ENCODE data around the gene EFNB1. TPM values are rescaled to one million over a fixed set of nuclear protein-coding genes. Genes with fewer than 3 reads are reported as not detected.

EFNB1 gene
- total RNA-seq, 1 experiment from 2014 or later = 31.1 TPM

GRCh38 chrX:68846536-68846935 is 17.7 kb downstream of the EFNB1 start:
- Histone ChIP-seq H2AFZ (no peak overlapping the region), H3K4me1 (replicated peaks; ENCODE audit: insufficient read depth) (no peaks in the 10 kb centered on the region), H3K27me3 (ENCODE audit: insufficient read depth, low read depth) (no peaks in the 10 kb centered on the region), H3K4me2 (no peak overlapping the region), H3K9me2 (ENCODE audit: insufficient read depth) (no peaks in the 10 kb centered on the region), H3K4me3 (no peak overlapping the region), H3F3A (ENCODE audit: insufficient read depth, low read depth) (no peaks in the 10 kb centered on the region), H3K36me3 (ENCODE audit: low read depth) (no peaks in the 10 kb centered on the region), H3K9me3 (ENCODE audit: insufficient read depth, low read depth) (no peaks in the 10 kb centered on the region), H3K27ac (no peak overlapping the region), H4K20me1 (ENCODE audit: insufficient read depth) (no peaks in the 10 kb centered on the region), H3K79me2 (ENCODE audit: low read depth) (no peaks in the 10 kb centered on the region)
- TF ChIP-seq CTCF (conservative IDR thresholded peaks at IDR 0.05) = no peak
- no peak for TF ChIP-seq EZH2 (IDR thresholded peaks at IDR 0.05; ENCODE audit: low read depth)
- no TSS peak for BruUV-seq (replicated peaks)
- CTCF ChIA-PET = no interaction called here
- POLR2A ChIA-PET (ENCODE audit: unreplicated experiment) = no interaction called here
- intact Hi-C loops (cut with micrococcal nuclease; ENCODE audit: unreplicated experiment) = no loop called here
- no peak for DNase-seq

- no peaks in the 10 kb centered on the region for H3K9me2 ChIP-seq (ENCODE audit: insufficient read depth)
- no peak overlapping the region for H3K4me2 ChIP-seq
- no TSS peak for BruUV-seq (replicated peaks)
- H3K27ac ChIP-seq = no peak overlapping the region
- POLR2A ChIA-PET (ENCODE audit: unreplicated experiment) = no interaction called here
- no peaks in the 10 kb centered on the region for H3K4me1 ChIP-seq (replicated peaks; ENCODE audit: insufficient read depth)
- no peaks in the 10 kb centered on the region for H3K36me3 ChIP-seq (ENCODE audit: low read depth)
- H3K27me3 ChIP-seq (ENCODE audit: insufficient read depth, low read depth) = no peaks in the 10 kb centered on the region
- no peaks in the 10 kb centered on the region for H3F3A ChIP-seq (ENCODE audit: insufficient read depth, low read depth)
- no peaks in the 10 kb centered on the region for H3K79me2 ChIP-seq (ENCODE audit: low read depth)
- H3K4me3 ChIP-seq = no peak overlapping the region
- H3K9me3 ChIP-seq (ENCODE audit: insufficient read depth, low read depth) = no peaks in the 10 kb centered on the region
- DNase-seq = no peak
- intact Hi-C loops (cut with micrococcal nuclease; ENCODE audit: unreplicated experiment) = no loop called here
- H2AFZ ChIP-seq = no peak overlapping the region
- TF ChIP-seq EZH2 (IDR thresholded peaks at IDR 0.05; ENCODE audit: low read depth) (no peak), CTCF (conservative IDR thresholded peaks at IDR 0.05) (no peak)
- H4K20me1 ChIP-seq (ENCODE audit: insufficient read depth) = no peaks in the 10 kb centered on the region
- CTCF ChIA-PET = no interaction called here
These were observed 18.4 kb downstream of the EFNB1 start for GRCh38 chrX:68847172-68847571.

GRCh38 chrX:68848189-68848940 is 19.5 kb downstream of the EFNB1 start:
- no peak overlapping the region for H3K27ac ChIP-seq
- H3K4me3 ChIP-seq = no peak overlapping the region
- H3K4me1 ChIP-seq (replicated peaks; ENCODE audit: insufficient read depth) = no peaks in the 10 kb centered on the region
- intact Hi-C loops (cut with micrococcal nuclease; ENCODE audit: unreplicated experiment) = no loop called here
- no TSS peak for BruUV-seq (replicated peaks)
- ChIA-PET POLR2A (ENCODE audit: unreplicated experiment) (no interaction called here), CTCF (no interaction called here)
- no peaks in the 10 kb centered on the region for H3K79me2 ChIP-seq (ENCODE audit: low read depth)
- no peaks in the 10 kb centered on the region for H3K9me3 ChIP-seq (ENCODE audit: insufficient read depth, low read depth)
- no peak overlapping the region for H2AFZ ChIP-seq
- no peaks in the 10 kb centered on the region for H3K9me2 ChIP-seq (ENCODE audit: insufficient read depth)
- no peaks in the 10 kb centered on the region for H3K27me3 ChIP-seq (ENCODE audit: insufficient read depth, low read depth)
- TF ChIP-seq EZH2 (IDR thresholded peaks at IDR 0.05; ENCODE audit: low read depth) (no peak), CTCF (conservative IDR thresholded peaks at IDR 0.05) (no peak)
- H4K20me1 ChIP-seq (ENCODE audit: insufficient read depth) = no peaks in the 10 kb centered on the region
- no peak for DNase-seq
- no peaks in the 10 kb centered on the region for H3F3A ChIP-seq (ENCODE audit: insufficient read depth, low read depth)
- no peak overlapping the region for H3K4me2 ChIP-seq
- H3K36me3 ChIP-seq (ENCODE audit: low read depth) = no peaks in the 10 kb centered on the region
